ENCODE data around the gene TNXB. TPM values are rescaled to one million over a fixed set of nuclear protein-coding genes. Genes with fewer than 3 reads are reported as not detected.
"Not testable (repeated sequence)": the region's sequence is repeated elsewhere in the genome, so short reads cannot be mapped to it uniquely, and the experiment has no call there.

The TNXB gene
- total RNA-seq, 1 donor from 2014 or later: 4.5 TPM

DNA sequence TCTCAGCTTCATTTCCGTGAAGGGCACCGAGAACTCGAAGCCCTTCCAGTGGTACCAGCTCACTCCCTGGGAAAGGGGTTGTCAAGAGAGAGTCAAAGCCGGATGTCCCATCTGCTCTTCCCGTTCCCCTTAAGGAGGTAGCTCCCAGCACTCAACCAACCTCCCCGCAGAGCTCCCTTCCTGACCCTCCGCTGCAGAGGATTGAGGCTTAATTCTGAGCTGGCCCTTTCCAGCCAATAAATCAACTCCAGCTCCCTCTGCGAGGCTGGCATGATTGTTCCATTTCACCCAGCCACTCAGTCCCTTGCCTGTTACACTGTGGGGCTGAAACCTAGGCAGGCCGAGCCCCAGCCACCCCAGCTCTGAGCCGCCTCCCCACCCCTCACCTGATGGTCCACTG is 67.8 kb downstream of the TNXB start:
- not testable (repeated sequence) for FAIRE-seq

DNA sequence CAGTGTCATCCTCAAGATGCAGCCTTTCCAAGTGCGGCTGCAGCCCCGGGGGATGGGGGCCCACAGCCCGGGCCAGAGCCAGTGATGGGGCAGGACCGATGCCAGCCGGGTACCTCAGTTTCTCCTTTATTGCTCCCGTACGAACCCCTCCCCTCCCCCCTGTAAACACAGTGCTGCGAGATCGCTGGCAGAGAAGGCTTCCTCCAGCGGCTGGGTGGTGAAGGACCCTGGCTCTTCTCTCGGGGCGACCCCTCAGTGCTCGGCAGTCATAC is 68.2 kb downstream of the TNXB start:
- DNase-seq (ENCODE audit: low spot score in 2 of 2): not testable (repeated sequence)

More for the DNA sequence above, 67.8 kb downstream of the TNXB start:
- not testable (repeated sequence) for DNase-seq (ENCODE audit: low spot score in 2 of 2)

DNA sequence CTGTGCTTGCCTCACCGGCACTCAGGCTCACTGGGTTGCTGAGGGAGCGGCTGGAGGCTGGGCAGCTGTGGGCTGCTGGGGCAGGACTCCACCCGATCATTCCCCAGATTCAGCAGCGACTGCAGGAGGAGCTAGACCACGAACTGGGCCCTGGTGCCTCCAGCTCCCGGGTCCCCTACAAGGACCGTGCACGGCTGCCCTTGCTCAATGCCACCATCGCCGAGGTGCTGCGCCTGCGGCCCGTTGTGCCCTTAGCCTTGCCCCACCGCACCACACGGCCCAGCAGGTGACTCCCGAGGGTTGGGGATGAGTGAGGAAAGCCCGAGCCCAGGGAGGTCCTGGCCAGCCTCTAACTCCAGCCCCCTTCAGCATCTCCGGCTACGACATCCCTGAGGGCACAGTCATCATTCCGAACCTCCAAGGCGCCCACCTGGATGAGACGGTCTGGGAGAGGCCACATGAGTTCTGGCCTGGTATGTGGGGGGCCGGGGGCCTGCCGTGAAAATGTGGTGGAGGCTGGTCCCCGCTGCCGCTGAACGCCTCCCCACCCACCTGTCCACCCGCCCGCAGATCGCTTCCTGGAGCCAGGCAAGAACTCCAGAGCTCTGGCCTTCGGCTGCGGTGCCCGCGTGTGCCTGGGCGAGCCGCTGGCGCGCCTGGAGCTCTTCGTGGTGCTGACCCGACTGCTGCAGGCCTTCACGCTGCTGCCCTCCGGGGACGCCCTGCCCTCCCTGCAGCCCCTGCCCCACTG is 68.7 kb downstream of the TNXB start:
- not testable (repeated sequence) for FAIRE-seq; DNase-seq (ENCODE audit: low spot score in 2 of 2)

More for the DNA sequence above, 68.2 kb downstream of the TNXB start:
- not testable (repeated sequence) for FAIRE-seq

DNA sequence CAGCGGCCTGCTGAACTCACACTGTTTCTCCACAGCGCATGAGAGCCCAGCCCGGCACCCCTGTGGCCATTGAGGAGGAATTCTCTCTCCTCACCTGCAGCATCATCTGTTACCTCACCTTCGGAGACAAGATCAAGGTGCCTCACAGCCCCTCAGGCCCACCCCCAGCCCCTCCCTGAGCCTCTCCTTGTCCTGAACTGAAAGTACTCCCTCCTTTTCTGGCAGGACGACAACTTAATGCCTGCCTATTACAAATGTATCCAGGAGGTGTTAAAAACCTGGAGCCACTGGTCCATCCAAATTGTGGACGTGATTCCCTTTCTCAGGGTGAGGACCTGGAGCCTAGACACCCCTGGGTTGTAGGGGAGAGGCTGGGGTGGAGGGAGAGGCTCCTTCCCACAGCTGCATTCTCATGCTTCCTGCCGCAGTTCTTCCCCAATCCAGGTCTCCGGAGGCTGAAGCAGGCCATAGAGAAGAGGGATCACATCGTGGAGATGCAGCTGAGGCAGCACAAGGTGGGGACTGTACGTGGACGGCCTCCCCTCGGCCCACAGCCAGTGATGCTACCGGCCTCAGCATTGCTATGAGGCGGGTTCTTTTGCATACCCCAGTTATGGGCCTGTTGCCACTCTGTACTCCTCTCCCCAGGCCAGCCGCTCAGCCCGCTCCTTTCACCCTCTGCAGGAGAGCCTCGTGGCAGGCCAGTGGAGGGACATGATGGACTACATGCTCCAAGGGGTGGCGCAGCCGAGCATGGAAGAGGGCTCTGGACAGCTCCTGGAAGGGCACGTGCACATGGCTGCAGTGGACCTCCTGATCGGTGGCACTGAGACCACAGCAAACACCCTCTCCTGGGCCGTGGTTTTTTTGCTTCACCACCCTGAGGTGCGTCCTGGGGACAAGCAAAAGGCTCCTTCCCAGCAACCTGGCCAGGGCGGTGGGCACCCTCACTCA is 69.5 kb downstream of the TNXB start:
- FAIRE-seq; DNase-seq (ENCODE audit: low spot score in 2 of 2): not testable (repeated sequence)

DNA sequence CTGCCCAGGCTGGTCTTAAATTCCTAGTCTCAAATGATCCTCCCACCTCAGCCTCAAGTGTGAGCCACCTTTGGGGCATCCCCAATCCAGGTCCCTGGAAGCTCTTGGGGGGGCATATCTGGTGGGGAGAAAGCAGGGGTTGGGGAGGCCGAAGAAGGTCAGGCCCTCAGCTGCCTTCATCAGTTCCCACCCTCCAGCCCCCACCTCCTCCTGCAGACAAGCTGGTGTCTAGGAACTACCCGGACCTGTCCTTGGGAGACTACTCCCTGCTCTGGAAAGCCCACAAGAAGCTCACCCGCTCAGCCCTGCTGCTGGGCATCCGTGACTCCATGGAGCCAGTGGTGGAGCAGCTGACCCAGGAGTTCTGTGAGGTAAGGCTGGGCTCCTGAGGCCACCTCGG is 70.3 kb downstream of the TNXB start:
- FAIRE-seq; DNase-seq (ENCODE audit: low spot score in 2 of 2): not testable (repeated sequence)

DNA sequence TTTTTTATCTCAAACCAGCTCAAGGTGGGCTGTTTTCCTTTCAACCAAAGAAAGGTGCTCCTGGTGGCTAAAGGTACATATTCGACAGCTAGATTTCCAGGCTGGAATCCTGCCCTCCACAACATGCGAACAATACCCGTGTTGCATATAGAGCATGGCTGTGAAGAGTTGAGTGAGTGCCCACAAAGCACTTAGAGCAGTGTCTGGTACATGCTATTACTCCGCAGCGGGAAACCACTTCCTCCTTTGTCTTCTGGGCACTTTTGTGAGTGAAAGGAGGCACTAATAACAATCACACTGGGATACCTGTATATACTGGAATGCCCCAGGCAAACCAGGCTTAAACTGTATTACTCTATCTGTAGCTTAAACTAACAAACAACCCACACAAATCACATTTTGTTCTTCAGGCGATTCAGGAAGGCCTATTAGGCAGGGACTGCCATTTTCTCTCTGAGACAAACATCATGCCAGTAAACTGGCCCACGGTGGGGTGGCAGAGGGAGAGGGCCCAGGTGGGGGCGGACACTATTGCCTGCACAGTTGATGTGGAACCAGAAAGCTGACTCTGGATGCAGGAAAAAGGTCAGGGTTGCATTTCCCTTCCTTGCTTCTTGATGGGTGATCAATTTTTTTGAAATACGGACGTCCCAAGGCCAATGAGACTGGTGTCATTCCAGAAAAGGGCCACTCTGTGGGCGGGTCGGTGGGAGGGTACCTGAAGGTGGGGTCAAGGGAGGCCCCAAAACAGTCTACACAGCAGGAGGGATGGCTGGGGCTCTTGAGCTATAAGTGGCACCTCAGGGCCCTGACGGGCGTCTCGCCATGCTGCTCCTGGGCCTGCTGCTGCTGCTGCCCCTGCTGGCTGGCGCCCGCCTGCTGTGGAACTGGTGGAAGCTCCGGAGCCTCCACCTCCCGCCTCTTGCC is 71.3 kb downstream of the TNXB start, which contains the start of gene CYP21A2:
Gene CYP21A2 (plus strand): TSS at position 818 of the 927 bp plus-strand sequence. CDS start 8 bp downstream, at position 826.
- not testable (repeated sequence) for DNase-seq (ENCODE audit: low spot score in 2 of 2); FAIRE-seq

DNA sequence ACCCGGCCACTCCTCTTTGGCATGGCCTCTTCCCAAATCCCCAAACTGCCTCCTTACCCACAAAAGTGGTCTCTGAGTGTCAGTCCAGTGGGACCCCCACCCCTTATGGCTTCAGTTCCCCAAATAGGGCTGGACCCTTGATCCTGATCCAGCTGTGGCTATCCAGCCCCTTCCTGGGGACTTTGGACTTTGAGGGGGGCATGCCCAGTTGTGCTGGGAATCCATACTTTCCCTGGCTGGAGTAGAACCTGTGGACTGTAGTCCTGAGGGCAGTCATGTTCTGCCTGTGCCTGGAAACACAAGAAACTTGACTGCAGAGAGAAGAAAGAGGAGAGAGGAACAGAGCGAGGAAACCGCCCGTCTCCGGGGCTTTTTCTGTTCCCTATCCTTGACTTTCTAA is 72.0 kb downstream of the TNXB start:
- DNase-seq (ENCODE audit: low spot score in 2 of 2); FAIRE-seq: not testable (repeated sequence)

DNA sequence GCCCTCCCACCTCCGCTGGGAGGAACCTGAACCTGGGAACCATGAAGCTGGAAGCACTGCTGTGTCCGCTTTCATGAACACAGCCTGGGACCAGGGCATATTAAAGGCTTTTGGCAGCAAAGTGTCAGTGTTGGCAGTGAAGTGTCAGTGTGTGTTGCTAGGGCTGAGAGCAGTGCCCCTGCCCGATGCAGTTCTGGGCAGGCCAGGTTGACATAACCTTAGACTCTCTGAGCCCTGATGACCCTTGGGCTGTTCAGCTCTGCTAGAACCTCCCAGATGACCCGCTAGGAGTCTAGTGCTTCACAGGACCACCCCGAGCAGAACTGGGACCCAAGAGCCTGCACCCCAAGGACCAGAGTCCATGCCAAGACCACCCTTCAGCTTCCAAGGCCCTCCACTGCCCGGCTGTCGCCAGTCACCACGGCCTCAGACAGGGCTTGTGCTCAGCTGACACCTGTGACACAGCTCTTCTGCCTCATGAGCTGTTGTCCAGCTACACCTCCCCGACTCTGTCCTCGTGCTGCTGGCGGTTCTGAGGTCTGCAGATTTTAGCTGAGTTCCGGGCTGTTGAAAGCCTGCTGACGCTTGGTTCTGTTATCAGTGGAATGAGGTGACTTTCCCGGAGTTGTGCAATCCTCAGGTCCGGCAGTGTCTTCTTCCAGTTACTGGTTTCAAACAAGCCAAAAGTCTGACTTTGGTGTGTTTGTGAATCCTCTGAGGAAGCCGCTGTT is 73.7 kb downstream of the TNXB start:
- FAIRE-seq; DNase-seq (ENCODE audit: low spot score in 2 of 2): not testable (repeated sequence)

DNA sequence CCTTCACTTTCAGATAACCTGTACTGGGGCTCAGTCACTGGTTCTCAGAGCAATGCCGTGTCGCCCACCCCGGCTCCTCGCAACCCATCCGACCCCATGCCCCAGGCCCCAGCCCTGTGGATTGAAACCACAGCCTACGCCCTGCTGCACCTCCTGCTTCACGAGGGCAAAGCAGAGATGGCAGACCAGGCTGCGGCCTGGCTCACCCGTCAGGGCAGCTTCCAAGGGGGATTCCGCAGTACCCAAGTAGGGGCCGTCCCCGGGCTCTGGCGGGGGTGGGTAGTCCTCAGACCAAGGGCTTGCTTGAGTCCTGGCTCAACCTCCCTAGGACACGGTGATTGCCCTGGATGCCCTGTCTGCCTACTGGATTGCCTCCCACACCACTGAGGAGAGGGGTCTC is 79.6 kb downstream of the TNXB start:
- not testable (repeated sequence) for DNase-seq (ENCODE audit: low spot score in 2 of 2); FAIRE-seq

DNA sequence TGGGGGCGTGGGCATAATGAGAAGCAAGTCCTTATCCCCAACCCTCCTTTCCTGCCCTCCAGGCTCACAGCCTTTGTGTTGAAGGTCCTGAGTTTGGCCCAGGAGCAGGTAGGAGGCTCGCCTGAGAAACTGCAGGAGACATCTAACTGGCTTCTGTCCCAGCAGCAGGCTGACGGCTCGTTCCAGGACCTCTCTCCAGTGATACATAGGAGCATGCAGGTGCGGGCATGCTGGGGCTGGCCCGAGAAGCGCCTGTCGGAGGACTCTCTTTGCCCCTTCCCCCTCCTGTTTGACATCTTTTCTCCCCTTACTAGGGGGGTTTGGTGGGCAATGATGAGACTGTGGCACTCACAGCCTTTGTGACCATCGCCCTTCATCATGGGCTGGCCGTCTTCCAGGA is 80.5 kb downstream of the TNXB start:
- DNase-seq (ENCODE audit: low spot score in 2 of 2); FAIRE-seq: not testable (repeated sequence)

DNA sequence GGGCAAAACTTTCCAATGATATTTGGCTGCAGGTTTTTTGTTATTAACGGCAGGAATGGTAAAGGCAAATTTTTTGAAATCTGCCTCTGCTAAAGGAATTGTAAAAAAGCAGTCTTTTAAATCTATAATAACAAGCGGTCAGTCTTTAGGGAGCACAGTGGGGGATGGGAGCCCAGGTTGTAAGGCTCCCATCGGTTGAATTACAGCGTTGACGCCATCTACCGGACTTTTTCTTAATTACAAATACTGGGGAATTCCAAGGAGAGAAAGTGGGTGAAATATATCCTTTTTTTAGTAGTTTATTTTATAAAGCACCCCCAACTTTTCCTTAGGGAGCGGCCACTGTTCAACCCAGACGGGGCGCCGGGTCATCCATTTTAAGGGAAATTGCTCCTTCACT is 87.0 kb downstream of the TNXB start:
- DNase-seq (ENCODE audit: low spot score in 2 of 2); FAIRE-seq: not testable (repeated sequence)

DNA sequence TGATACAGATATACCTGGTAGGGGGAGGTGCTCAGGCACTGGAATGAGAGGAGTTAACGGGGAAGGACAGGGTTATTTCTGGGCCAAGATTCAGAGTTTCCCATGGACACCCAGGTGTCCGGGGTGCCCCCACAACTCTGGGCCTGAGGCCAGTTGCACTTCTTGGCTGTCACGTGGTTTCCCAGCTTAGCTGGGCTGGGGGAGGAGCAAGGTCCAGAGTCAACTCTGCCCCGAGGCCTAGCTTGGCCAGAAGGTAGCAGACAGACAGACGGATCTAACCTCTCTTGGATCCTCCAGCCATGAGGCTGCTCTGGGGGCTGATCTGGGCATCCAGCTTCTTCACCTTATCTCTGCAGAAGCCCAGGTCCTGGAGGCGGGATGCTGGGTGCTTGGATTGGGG is 94.6 kb downstream of the TNXB start, which contains the start of gene C4B:
Gene C4B (plus strand): TSS at position 249 of the 400 bp plus-strand sequence. CDS start 51 bp downstream, at position 300.
- not testable (repeated sequence) for FAIRE-seq

DNA sequence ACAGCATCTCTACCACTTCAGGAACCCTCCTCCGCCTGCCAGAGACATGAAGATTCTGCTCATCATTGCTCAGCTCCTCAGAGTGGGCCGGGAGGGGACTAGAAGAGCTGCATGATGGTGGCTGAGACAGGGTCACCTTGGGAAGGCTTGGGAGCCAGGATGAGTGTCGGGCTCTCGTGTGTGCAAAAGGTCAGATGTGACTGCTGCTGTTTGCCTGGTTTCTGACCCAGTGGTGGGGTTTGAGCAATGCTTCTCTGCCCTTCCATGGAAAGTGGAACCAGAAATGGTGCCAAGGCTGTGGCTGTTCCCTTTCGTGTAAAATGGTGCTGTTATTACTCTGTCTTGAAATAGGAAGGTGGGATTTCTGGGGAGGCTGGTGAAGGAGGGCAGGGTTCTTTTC is 95.4 kb downstream of the TNXB start:
- not testable (repeated sequence) for DNase-seq (ENCODE audit: low spot score in 2 of 2); FAIRE-seq

More for the DNA sequence above, 94.6 kb downstream of the TNXB start, which contains the start of gene C4B:
- not testable (repeated sequence) for DNase-seq (ENCODE audit: low spot score in 2 of 2)

DNA sequence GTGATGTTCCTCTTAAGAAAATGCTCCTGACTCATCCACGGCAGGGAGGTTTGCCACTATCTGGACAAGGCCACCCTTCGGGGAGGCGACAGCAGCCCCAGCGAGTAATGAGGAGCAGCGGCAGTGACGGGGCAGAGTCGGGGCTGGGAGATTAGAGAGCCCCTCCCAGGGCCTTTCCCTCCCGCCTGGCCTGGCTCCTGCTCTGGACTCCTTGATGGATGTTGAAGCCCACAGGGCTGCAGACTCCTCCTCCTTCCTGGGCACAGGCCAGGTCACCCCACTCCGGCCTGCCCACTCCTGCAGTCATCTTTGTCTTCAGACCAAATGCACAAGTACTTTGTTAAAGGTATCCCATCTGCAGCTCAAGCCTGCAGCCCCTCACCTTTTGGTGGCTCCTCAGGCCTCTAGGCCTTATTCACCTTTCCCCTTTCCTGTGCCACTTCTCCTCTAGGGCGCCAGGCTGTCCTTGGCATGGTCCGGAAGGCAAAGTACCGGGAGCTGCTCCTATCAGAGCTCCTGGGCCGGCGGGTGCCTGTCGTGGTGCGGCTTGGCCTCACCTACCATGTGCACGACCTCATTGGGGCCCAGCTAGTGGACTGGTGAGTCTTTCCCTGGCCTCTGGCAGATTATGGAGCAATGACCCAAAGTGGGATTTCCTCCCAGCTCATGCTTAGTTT is 96.1 kb downstream of the TNXB start:
- FAIRE-seq: not testable (repeated sequence)

DNA sequence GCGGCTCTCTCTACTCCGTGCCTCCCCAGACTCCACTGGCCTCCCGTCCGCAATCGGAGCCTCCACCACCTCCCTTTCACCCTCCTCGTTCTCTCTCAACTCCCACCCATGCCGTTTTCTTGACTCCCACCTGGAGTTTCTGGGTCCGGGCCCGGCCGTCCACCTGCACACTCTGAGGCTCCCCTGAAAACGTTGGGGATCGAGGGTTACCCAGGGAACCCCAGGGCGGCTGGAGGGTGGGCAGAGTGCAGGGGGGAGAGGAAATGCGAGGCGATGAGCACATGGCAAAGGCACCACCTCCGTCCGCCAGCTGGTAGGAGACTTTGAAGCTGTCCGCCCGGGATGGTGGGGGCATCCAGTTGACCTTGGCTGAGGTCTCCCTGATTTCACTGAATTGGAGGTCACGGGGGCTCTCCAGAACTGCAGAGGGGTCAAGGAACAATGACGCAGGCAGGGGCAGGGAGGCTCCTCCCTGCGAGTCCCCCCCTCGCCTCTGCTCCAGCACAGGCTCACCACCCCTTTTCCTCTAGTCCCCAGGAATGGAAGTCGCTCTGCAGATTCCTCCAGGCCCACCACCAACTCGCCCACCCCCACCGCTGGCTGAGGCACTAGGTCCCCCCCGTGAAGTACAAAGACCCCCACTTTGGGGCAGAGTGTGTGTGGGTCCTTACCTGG is 98.1 kb downstream of the TNXB start:
- not testable (repeated sequence) for FAIRE-seq; DNase-seq (ENCODE audit: low spot score in 2 of 2)

More for the DNA sequence above, 96.1 kb downstream of the TNXB start:
- not testable (repeated sequence) for DNase-seq (ENCODE audit: low spot score in 2 of 2)

DNA sequence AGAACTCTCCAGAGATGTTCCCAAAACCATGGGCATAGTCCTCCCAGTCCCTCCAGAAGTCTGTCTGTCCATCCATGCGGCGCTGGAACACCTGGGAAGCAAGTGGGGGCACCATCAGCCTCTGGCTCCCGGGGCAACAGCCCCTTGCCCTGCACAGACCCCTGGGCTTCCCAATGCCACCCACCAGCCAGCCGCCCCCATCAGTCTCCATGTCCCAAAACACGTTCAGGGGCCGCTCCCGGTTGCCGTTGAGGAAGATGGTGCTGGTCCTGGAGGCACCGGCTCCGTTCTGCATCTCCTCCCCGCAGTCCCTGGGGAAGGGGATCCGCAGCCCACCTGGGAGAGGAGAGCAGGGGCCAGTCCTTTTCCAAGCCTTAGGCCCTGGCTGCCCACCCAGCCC is 99.6 kb downstream of the TNXB start:
- DNase-seq (ENCODE audit: low spot score in 2 of 2); FAIRE-seq: not testable (repeated sequence)

DNA sequence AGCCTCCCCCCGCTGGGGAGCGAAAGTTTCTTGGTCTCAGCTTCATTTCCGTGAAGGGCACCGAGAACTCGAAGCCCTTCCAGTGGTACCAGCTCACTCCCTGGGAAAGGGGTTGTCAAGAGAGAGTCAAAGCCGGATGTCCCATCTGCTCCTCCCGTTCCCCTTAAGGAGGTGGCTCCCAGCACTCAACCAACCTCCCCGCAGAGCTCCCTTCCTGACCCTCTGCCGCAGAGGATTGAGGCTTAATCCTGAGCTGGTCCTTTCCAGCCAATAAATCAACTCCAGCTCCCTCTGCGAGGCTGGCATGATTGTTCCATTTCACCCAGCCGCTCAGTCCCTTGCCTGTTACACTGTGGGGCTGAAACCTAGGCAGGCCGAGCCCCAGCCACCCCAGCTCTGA is 100.5 kb downstream of the TNXB start:
- FAIRE-seq; DNase-seq (ENCODE audit: low spot score in 2 of 2): not testable (repeated sequence)

DNA sequence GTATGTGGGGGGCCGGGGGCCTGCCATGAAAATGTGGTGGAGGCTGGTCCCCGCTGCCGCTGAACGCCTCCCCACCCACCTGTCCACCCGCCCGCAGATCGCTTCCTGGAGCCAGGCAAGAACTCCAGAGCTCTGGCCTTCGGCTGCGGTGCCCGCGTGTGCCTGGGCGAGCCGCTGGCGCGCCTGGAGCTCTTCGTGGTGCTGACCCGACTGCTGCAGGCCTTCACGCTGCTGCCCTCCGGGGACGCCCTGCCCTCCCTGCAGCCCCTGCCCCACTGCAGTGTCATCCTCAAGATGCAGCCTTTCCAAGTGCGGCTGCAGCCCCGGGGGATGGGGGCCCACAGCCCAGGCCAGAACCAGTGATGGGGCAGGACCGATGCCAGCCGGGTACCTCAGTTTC is 101.1 kb downstream of the TNXB start:
- not testable (repeated sequence) for DNase-seq (ENCODE audit: low spot score in 2 of 2); FAIRE-seq

All from frontal cortex (tissue), 4 donors.